HG03432 (cell line): ENCODE results near the gene MEX3A.
"Not testable (repeated sequence)": the region's sequence is repeated elsewhere in the genome, so short reads cannot be mapped to it uniquely, and the experiment has no call there.

Source experiments
- ATAC-seq: cut with Tn5 transposase; IDR thresholded peaks from one replicate; pipeline ENCODE4 v1.9.1; 2021; ENCODE audit warnings: mild to moderate bottlenecking, moderate library complexity; ENCODE audit not compliant: unreplicated experiment

Gene MEX3A

GRCh38 chr1:156118177-156118868 is 36.1 kb upstream of the MEX3A start:
- ATAC-seq = no peak

GRCh38 chr1:156117414-156118176 is 35.3 kb upstream of the MEX3A start:
- ATAC-seq = no peak

- ATAC-seq = not testable (repeated sequence)
Observed at GRCh38 chr1:156116731-156117130, 34.5 kb upstream of the MEX3A start.

GRCh38 chr1:156115514-156116374 is 33.5 kb upstream of the MEX3A start:
- ATAC-seq = no peak

GRCh38 chr1:156114919-156115513 is 32.8 kb upstream of the MEX3A start:
- no peak for ATAC-seq

GRCh38 chr1:156114101-156114918 is 32.0 kb upstream of the MEX3A start, which contains the start of gene LMNA:
LMNA (plus strand) TSS chr1:156114711; CDS start chr1:156114919, 208 bp downstream.
- peak; percentile 78 for ATAC-seq

GRCh38 chr1:156113282-156113950 is 31.2 kb upstream of the MEX3A start:
- no peak for ATAC-seq

GRCh38 chr1:156112276-156113137 is 30.2 kb upstream of the MEX3A start:
- no peak for ATAC-seq

- no peak for ATAC-seq
Observed at GRCh38 chr1:156111355-156111962, 29.2 kb upstream of the MEX3A start.

- ATAC-seq = no peak
Observed at GRCh38 chr1:156110252-156110651, 28.0 kb upstream of the MEX3A start.

GRCh38 chr1:156108664-156109241 is 26.5 kb upstream of the MEX3A start:
- ATAC-seq = no peak

GRCh38 chr1:156108057-156108456 is 25.8 kb upstream of the MEX3A start:
- ATAC-seq = no peak

GRCh38 chr1:156106624-156107488 is 24.6 kb upstream of the MEX3A start:
- peak; percentile 8 for ATAC-seq

- ATAC-seq = no peak
Observed at GRCh38 chr1:156104861-156105832, 22.9 kb upstream of the MEX3A start.

GRCh38 chr1:156104065-156104810 is 22.0 kb upstream of the MEX3A start:
- no peak for ATAC-seq
